Fibroblast of lung (primary cell): ENCODE data around the gene TCHHL1. TPM values are rescaled to one million over a fixed set of nuclear protein-coding genes. Genes with fewer than 3 reads are reported as not detected.

Experiments used
- DNase-seq, 2 donors: peaks; one replicate each; pipeline versions ENCODE4 v3.0.0 to v3.0.0-alpha.2; 2010; ENCODE audit warnings: low read depth in 2 of 2
- H2AFZ ChIP-seq: 2 replicates; pipeline ENCODE4 v1.5.1; 2012; ENCODE audit warnings: low read length, control low read depth, inconsistent platforms
- H3K27ac ChIP-seq: 2 replicates; pipeline ENCODE4 v1.5.1; 2011; ENCODE audit warnings: low read length, control low read depth; ENCODE audit not compliant: insufficient read depth
- H3K27me3 ChIP-seq: 2 replicates; pipeline ENCODE4 v1.5.1; 2011; ENCODE audit warnings: mild to moderate bottlenecking, low read length; ENCODE audit not compliant: control insufficient read depth, insufficient read depth
- H3K36me3 ChIP-seq: 2 replicates; pipeline ENCODE4 v1.5.1; 2011; ENCODE audit warnings: low read length; ENCODE audit not compliant: control insufficient read depth, insufficient read depth
- H3K4me1 ChIP-seq: 2 replicates; pipeline ENCODE4 v1.5.1; 2011; ENCODE audit warnings: low read length; ENCODE audit not compliant: control insufficient read depth, insufficient read depth; ENCODE audit errors: extremely low read depth
- H3K4me2 ChIP-seq: 2 replicates; pipeline ENCODE4 v1.5.1; 2011; ENCODE audit warnings: low read length, control low read depth; ENCODE audit not compliant: insufficient read depth; ENCODE audit errors: extremely low read depth
- H3K4me3 ChIP-seq, 4 experiments: fragments of 200-600 bp in 1 of 4; sonication (generic) in 1 of 4; replicated peaks in 1 of 4; 2 replicates each; pipeline ENCODE4 v1.5.1; 2011 to 2016; ENCODE audit warnings: low read length in 4 of 4, low read depth in 3 of 4, mild to moderate bottlenecking in 3 of 4, control low read depth in 2 of 4, inconsistent platforms in 1 of 4, mixed read lengths in 1 of 4; ENCODE audit not compliant: insufficient read depth in 1 of 4; ENCODE audit errors: control extremely low read depth in 1 of 4
- H3K79me2 ChIP-seq: 2 replicates; pipeline ENCODE4 v1.5.1; 2012; ENCODE audit warnings: mild to moderate bottlenecking, low read length, inconsistent platforms; ENCODE audit not compliant: control insufficient read depth, insufficient read depth
- H3K9ac ChIP-seq: 2 replicates; pipeline ENCODE4 v1.5.1; 2011; ENCODE audit warnings: mild to moderate bottlenecking, low read length, control low read depth; ENCODE audit not compliant: insufficient read depth
- H3K9me3 ChIP-seq: 2 replicates; pipeline ENCODE4 v1.5.1; 2012; ENCODE audit warnings: low read depth, low read length; ENCODE audit not compliant: control insufficient read depth, insufficient read depth
- H4K20me1 ChIP-seq: 2 replicates; pipeline ENCODE4 v1.5.1; 2011; ENCODE audit warnings: low read length; ENCODE audit not compliant: control insufficient read depth, insufficient read depth; ENCODE audit errors: extremely low read depth
- CTCF ChIP-seq, 2 donors: IDR thresholded peaks in 1 of 2; conservative IDR thresholded peaks in 1 of 2; 1 replicate in 1 of 2; 2 replicates in 1 of 2; pipeline ENCODE4 v1.5.1; 2011 to 2012; ENCODE audit warnings: low read length in 2 of 2, control low read depth in 1 of 2, inconsistent platforms in 1 of 2, low read depth in 1 of 2, mild to moderate bottlenecking in 1 of 2
- EZH2 ChIP-seq: IDR thresholded peaks from 2 replicates; pipeline ENCODE4 v1.5.1; 2012; ENCODE audit warnings: low read length, control low read depth, mild to moderate bottlenecking; ENCODE audit errors: missing control alignments
- polyA plus RNA-seq, 2 donors: library from polyadenylated mRNA; depleted of rRNA in 1 of 2; stranded (reverse) in 1 of 2; unstranded in 1 of 2; fragments of >200 nt; gene quantifications; 2 replicates each; pipeline ENCODE4 v1.2.1, GENCODE V29; 2011 to 2012; ENCODE audit warnings: missing spikeins in 1 of 2
- total RNA-seq: library from RNA; depleted of rRNA; stranded (reverse); fragments of >200 nt; gene quantifications from 2 replicates; pipeline ENCODE4 v1.2.1, GENCODE V29; 2014

Gene TCHHL1
- total and polyA plus RNA-seq, 2 donors (not counting 1 experiment from before 2014, with no cell fraction given) = not detected

DNA sequence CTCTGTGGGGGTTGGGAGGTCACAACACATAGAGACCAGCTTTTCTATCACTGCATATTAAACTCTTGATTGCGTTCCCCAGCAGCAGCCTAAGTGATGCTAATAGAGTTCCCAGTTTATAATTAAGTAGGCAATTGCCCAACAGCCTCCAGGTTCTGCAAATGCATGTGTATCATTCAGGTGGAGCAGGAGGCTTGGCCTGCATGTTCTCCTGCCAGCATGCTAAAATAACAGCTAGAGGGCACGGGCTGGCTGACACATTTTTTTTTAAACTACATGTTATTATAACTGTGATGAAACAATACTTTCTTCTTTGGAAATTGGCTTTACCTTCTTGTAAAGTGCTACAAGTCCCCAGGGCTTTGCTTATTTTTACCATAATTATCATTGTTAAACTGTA is 16.0 kb upstream of the TCHHL1 start:
- TF ChIP-seq CTCF (conservative IDR thresholded peaks at IDR 0.05 in 1 of 2, IDR thresholded peaks at IDR 0.05 in 1 of 2; ENCODE audit: low read depth in 1 of 2, low read length in 2 of 2) (no peak), EZH2 (no peak)
- H3K36me3 ChIP-seq = no peaks in the 10 kb centered on the region
- H4K20me1 ChIP-seq = no peaks in the 10 kb centered on the region
- H3K9ac ChIP-seq = no peak overlapping the region
- no peak overlapping the region for H3K4me2 ChIP-seq
- peaks cover 36% of the 10 kb centered on the region for H3K27me3 ChIP-seq
- no peak for DNase-seq
- no peaks in the 10 kb centered on the region for H3K9me3 ChIP-seq
- H3K79me2 ChIP-seq = no peaks in the 10 kb centered on the region
- no peak overlapping the region for H2AFZ ChIP-seq
- H3K4me1 ChIP-seq = peaks cover 2% of the 10 kb centered on the region
- no peak overlapping the region for H3K4me3 ChIP-seq
- H3K27ac ChIP-seq = no peak overlapping the region

GRCh38 chr1:152096931-152097330 is 8.1 kb upstream of the TCHHL1 start:
- no peak overlapping the region for H3K9ac ChIP-seq
- H3K27ac ChIP-seq = no peak overlapping the region
- H3K9me3 ChIP-seq = no peaks in the 10 kb centered on the region
- no peak overlapping the region for H2AFZ ChIP-seq
- H3K4me2 ChIP-seq = no peak overlapping the region
- H3K4me1 ChIP-seq = no peaks in the 10 kb centered on the region
- no peaks in the 10 kb centered on the region for H3K79me2 ChIP-seq
- TF ChIP-seq CTCF (conservative IDR thresholded peaks at IDR 0.05 in 1 of 2, IDR thresholded peaks at IDR 0.05 in 1 of 2; ENCODE audit: low read depth in 1 of 2, low read length in 2 of 2) (no peak), EZH2 (no peak)
- H3K27me3 ChIP-seq = no peaks in the 10 kb centered on the region
- H4K20me1 ChIP-seq = no peaks in the 10 kb centered on the region
- no peak overlapping the region for H3K4me3 ChIP-seq
- DNase-seq = no peak
- H3K36me3 ChIP-seq = no peaks in the 10 kb centered on the region

- Histone ChIP-seq H3K79me2 (no peaks in the 10 kb centered on the region), H3K4me2 (no peak overlapping the region), H3K4me1 (no peaks in the 10 kb centered on the region), H2AFZ (no peak overlapping the region), H3K36me3 (no peaks in the 10 kb centered on the region), H3K4me3 (no peak overlapping the region), H3K27me3 (peaks cover 3% of the 10 kb centered on the region), H3K9me3 (no peaks in the 10 kb centered on the region), H3K9ac (no peak overlapping the region), H4K20me1 (no peaks in the 10 kb centered on the region), H3K27ac (no peak overlapping the region)
- TF ChIP-seq EZH2 (no peak), CTCF (conservative IDR thresholded peaks at IDR 0.05 in 1 of 2, IDR thresholded peaks at IDR 0.05 in 1 of 2; ENCODE audit: low read depth in 1 of 2, low read length in 2 of 2) (no peak)
- no peak for DNase-seq
These were observed 2.1 kb downstream of the TCHHL1 start for GRCh38 chr1:152086760-152087159.
